IPS-NIHi7 (cell line): ENCODE results near the gene ATP1A4.

ENCODE experiments used
- DNase-seq: peaks from one replicate; pipeline ENCODE4 v3.0.0; 2012; ENCODE audit warnings: mixed read lengths; ENCODE audit errors: extremely low spot score

Gene ATP1A4

DNA sequence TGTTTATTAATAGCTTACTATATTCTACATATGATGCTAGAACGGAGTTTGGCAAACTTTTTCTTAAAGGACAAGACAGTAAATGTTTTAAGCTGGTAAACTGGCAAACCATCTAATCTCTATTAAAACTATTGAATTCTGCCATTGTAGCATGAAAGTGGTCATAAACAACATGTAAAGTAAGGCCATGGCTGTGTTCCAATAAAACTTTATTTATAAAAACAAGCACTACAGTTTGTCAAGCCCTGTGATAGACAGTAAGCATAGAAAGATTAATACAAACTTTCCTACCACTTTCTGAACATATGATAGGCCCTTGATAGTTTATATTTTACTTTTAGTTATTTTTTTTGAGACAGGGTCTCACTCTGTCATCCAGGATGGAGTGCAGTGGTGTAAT lies 76.2 kb downstream of the ATP1A4 start:
- DNase-seq: no peak

DNA sequence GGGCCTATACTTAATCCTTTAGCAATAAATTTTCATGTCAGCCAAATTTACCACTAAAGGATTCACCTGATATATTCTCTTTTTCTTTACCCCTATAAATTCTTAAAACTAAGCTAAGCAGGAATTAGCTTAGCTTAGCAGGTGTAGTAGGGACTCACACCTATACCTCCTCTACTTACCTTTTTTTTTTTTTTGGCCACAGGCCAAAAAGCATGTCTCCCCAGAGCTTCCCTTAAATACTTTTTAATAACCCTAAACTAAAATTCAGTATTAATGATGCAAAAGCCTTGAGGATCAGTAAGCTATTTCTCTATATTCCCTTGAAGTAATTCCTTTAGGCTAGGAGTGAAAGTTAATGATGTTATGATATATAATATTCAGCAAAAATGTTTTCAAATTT lies 77.0 kb downstream of the ATP1A4 start:
- no peak for DNase-seq

DNA sequence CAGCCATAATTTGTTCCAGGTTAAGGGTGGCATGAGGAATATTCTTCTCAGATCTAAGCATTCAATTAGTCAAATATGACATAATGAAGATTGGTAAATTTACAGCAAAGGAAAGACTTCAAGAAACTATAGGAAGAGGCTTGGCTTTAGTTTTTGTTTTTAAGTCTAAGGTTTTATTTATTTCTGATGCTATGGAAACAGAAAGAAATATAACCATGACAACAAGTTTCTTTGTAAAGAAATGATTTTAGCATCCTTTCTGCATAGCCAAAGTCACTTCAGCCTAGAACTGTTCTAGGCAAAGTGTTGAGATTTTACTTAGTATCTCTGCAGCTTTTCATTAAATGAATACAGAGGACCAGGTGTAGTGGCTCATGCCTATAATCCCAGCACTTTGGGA lies 81.5 kb downstream of the ATP1A4 start:
- no peak for DNase-seq
